Renal cortex interstitium (tissue), 11 donors: ENCODE results near the gene DIPK1A. TPM values are rescaled to one million over a fixed set of nuclear protein-coding genes. Genes with fewer than 3 reads are reported as not detected.
"Not testable (repeated sequence)": the region's sequence is repeated elsewhere in the genome, so short reads cannot be mapped to it uniquely, and the experiment has no call there.

ENCODE experiments used
- DNase-seq, 11 donors: peaks; one replicate each; pipeline ENCODE4 v3.0.0-alpha.2; 2013; ENCODE audit warnings: low read depth in 9 of 11, low spot score in 4 of 11; ENCODE audit errors: extremely low read depth in 1 of 11
- polyA plus RNA-seq, 3 donors: library from polyadenylated mRNA; unstranded; fragments of 120-200 nt; gene quantifications; one replicate each; pipeline ENCODE4 v1.2.1, GENCODE V29; 2013; ENCODE audit not compliant: insufficient read length in 3 of 3

The DIPK1A gene
- polyA plus RNA-seq, 3 donors: 7.5 to 9.4 (median 9.1) TPM

- no peak for DNase-seq
These were observed 59.4 kb downstream of the DIPK1A start for GRCh38 chr1:92901699-92902405.

GRCh38 chr1:92901126-92901525 lies 60.1 kb downstream of the DIPK1A start:
- no peak for DNase-seq

GRCh38 chr1:92900539-92900938 lies 60.7 kb downstream of the DIPK1A start:
- no peak for DNase-seq

- no peak for DNase-seq
These were observed 61.5 kb downstream of the DIPK1A start for GRCh38 chr1:92899780-92900179.

GRCh38 chr1:92898053-92898452 lies 63.2 kb downstream of the DIPK1A start:
- DNase-seq: not testable (repeated sequence)

GRCh38 chr1:92887465-92887864 lies 73.8 kb downstream of the DIPK1A start:
- DNase-seq: no peak

- DNase-seq: no peak
These were observed 74.3 kb downstream of the DIPK1A start for GRCh38 chr1:92886886-92887419.

GRCh38 chr1:92884195-92884594 lies 77.1 kb downstream of the DIPK1A start:
- DNase-seq: no peak

GRCh38 chr1:92883297-92883696 lies 78.0 kb downstream of the DIPK1A start:
- DNase-seq: no peak

GRCh38 chr1:92882819-92883218 lies 78.4 kb downstream of the DIPK1A start:
- DNase-seq: no peak

- no peak for DNase-seq
These were observed 79.9 kb downstream of the DIPK1A start for GRCh38 chr1:92881391-92881790.

- no peak for DNase-seq
These were observed 81.8 kb downstream of the DIPK1A start for GRCh38 chr1:92879316-92879968.

- no peak for DNase-seq
These were observed 83.5 kb downstream of the DIPK1A start for GRCh38 chr1:92877792-92878191.

- DNase-seq: no peak
These were observed 84.1 kb downstream of the DIPK1A start for GRCh38 chr1:92877081-92877711.

- no peak for DNase-seq
These were observed 84.9 kb downstream of the DIPK1A start for GRCh38 chr1:92876351-92876750.

- no peak for DNase-seq
These were observed 86.3 kb downstream of the DIPK1A start for GRCh38 chr1:92874987-92875386.

GRCh38 chr1:92872719-92873118 lies 88.5 kb downstream of the DIPK1A start:
- DNase-seq: no peak

GRCh38 chr1:92870591-92870990 lies 90.7 kb downstream of the DIPK1A start:
- no peak for DNase-seq

- no peak for DNase-seq
These were observed 97.1 kb downstream of the DIPK1A start for GRCh38 chr1:92864131-92864530.

GRCh38 chr1:92862605-92863004 lies 98.7 kb downstream of the DIPK1A start:
- no peak for DNase-seq
